MG63 (cell line): ENCODE measurements around the gene DCAF5. TPM values are rescaled to one million over a fixed set of nuclear protein-coding genes. Genes with fewer than 3 reads are reported as not detected.

Experiments used
- DNase-seq: peaks from one replicate; pipeline ENCODE4 v3.0.0-alpha.2; 2020
- H3K27me3 ChIP-seq: fragments of 250-450 bp; sonication (Bioruptor Pico); 2 replicates; pipeline ENCODE4 v1.5.1; 2020; ENCODE audit warnings: mild to moderate bottlenecking, moderate library complexity
- H3K36me3 ChIP-seq: fragments of 250-450 bp; sonication (Bioruptor Pico); 2 replicates; pipeline ENCODE4 v1.5.1; 2020; ENCODE audit warnings: mild to moderate bottlenecking, moderate library complexity
- H3K4me3 ChIP-seq: fragments of 250-450 bp; sonication (Bioruptor Pico); 2 replicates; pipeline ENCODE4 v1.5.1; 2020; ENCODE audit warnings: mild to moderate bottlenecking, moderate library complexity
- H3K9me3 ChIP-seq: fragments of 250-450 bp; sonication (Bioruptor Pico); 2 replicates; pipeline ENCODE4 v1.5.1; 2020; ENCODE audit warnings: mild to moderate bottlenecking, moderate library complexity
- total RNA-seq: library from RNA; depleted of rRNA; stranded (reverse); fragments of >200 nt; shearing (Covaris generic); gene quantifications from 2 replicates; pipeline ENCODE4 v1.2.3, GENCODE V29; 2014; ENCODE audit warnings: low replicate concordance; rRNA removed

The DCAF5 gene
- total RNA-seq, 1 experiment from 2014 or later: 7.6 TPM

- peak; percentile 68 for DNase-seq
- no peak overlapping the region for H3K4me3 ChIP-seq
- no peaks in the 10 kb centered on the region for H3K36me3 ChIP-seq
- H3K27me3 ChIP-seq: no peaks in the 10 kb centered on the region
- H3K9me3 ChIP-seq: no peaks in the 10 kb centered on the region
Observed at GRCh38 chr14:69013943-69014782, 138.8 kb downstream of the DCAF5 start.

DNA sequence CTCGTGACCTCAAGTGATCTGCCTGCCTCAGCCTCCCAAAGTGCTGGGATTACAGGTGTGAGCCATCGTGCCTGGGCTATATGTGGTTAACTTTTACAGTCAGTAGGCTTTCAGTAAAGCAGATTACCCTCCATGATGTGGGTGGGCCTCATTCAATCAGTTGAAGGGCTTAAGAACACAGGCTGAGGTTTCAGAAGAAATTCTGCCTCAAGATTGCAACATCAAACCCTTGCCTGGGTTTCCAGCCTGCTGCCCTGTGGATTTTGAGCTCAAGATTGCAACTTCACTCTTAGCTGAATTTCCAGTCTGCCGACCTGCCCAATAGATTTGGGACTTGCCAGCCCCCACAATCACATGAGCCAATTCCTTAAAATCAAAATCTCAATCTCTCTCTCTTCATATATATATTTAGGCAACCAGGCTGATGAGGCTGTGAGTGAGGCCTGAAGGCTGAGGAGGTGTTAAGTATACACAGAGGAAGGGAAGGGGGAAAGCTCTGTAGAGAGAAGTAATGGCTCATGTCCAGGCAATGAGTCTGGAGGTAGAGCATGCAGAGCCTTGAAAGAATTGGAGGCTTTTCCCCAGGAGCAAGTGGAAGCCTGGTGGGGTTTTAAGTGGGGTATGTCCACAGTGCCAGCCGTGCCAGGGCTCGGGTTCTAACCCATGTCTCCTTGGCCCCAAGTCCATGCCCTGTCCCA lies 140.5 kb downstream of the DCAF5 start:
- H3K9me3 ChIP-seq: no peaks in the 10 kb centered on the region
- no peaks in the 10 kb centered on the region for H3K36me3 ChIP-seq
- DNase-seq: no peak
- H3K27me3 ChIP-seq: no peaks in the 10 kb centered on the region
- H3K4me3 ChIP-seq: no peak overlapping the region

- H3K4me3 ChIP-seq: no peak overlapping the region
- H3K27me3 ChIP-seq: no peaks in the 10 kb centered on the region
- H3K36me3 ChIP-seq: no peaks in the 10 kb centered on the region
- DNase-seq: no peak
- H3K9me3 ChIP-seq: no peaks in the 10 kb centered on the region
Observed at GRCh38 chr14:69010648-69011047, 142.3 kb downstream of the DCAF5 start.

- Histone ChIP-seq H3K36me3 (no peaks in the 10 kb centered on the region), H3K4me3 (no peak overlapping the region), H3K27me3 (no peaks in the 10 kb centered on the region), H3K9me3 (no peaks in the 10 kb centered on the region)
- DNase-seq: no peak
Observed at GRCh38 chr14:69008421-69008884, 144.5 kb downstream of the DCAF5 start.

GRCh38 chr14:69006346-69006745 lies 146.6 kb downstream of the DCAF5 start:
- Histone ChIP-seq H3K36me3 (no peaks in the 10 kb centered on the region), H3K4me3 (no peak overlapping the region), H3K9me3 (no peaks in the 10 kb centered on the region), H3K27me3 (no peaks in the 10 kb centered on the region)
- DNase-seq: no peak

- DNase-seq: peak; percentile 85
- Histone ChIP-seq H3K9me3 (no peaks in the 10 kb centered on the region), H3K27me3 (no peaks in the 10 kb centered on the region), H3K4me3 (no peak overlapping the region), H3K36me3 (no peaks in the 10 kb centered on the region)
Observed at GRCh38 chr14:69005432-69006148, 147.3 kb downstream of the DCAF5 start.

- no peaks in the 10 kb centered on the region for H3K36me3 ChIP-seq
- no peaks in the 10 kb centered on the region for H3K27me3 ChIP-seq
- no peak for DNase-seq
- H3K9me3 ChIP-seq: no peaks in the 10 kb centered on the region
- no peak overlapping the region for H3K4me3 ChIP-seq
Observed at GRCh38 chr14:69004731-69005431, 148.0 kb downstream of the DCAF5 start.

DNA sequence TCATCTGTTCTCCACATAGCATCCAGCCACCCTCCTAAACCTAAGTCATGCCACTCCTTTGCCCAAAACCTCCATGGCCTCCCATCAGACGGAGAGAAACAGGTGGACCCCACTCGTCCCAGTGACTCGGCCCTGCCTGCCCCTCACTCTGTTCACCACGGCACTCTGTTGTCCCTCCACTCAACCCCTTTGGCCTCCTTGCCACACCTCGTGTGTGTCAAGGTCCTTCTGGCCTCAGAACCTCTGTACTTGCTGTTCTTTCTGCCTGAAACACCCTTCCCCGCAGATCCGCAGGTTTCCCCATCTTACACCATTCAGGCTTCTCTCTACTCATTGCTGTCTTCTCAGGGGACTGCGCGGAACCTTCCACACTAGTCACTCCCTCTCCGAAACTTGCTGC lies 149.3 kb downstream of the DCAF5 start:
- Histone ChIP-seq H3K36me3 (no peaks in the 10 kb centered on the region), H3K27me3 (no peaks in the 10 kb centered on the region), H3K4me3 (no peak overlapping the region), H3K9me3 (no peaks in the 10 kb centered on the region)
- no peak for DNase-seq

GRCh38 chr14:69002069-69002468 lies 150.8 kb downstream of the DCAF5 start:
- no peak for DNase-seq

GRCh38 chr14:69001375-69001774 lies 151.5 kb downstream of the DCAF5 start:
- H3K4me3 ChIP-seq: no peak overlapping the region
- DNase-seq: no peak
- no peaks in the 10 kb centered on the region for H3K27me3 ChIP-seq

More at GRCh38 chr14:69002069-69002468, 150.8 kb downstream of the DCAF5 start:
- Histone ChIP-seq H3K27me3 (no peaks in the 10 kb centered on the region), H3K36me3 (no peaks in the 10 kb centered on the region), H3K9me3 (no peaks in the 10 kb centered on the region), H3K4me3 (no peak overlapping the region)

More at GRCh38 chr14:69001375-69001774, 151.5 kb downstream of the DCAF5 start:
- Histone ChIP-seq H3K36me3 (no peaks in the 10 kb centered on the region), H3K9me3 (no peaks in the 10 kb centered on the region)

Other genes with a start within 250 kb of the DCAF5 start
- 61.9 and 80.5 TPM in 2 replicates for gene ACTN1, start 173.8 kb downstream of the DCAF5 start, total RNA-seq
- gene EXD2, start 38.4 kb upstream of the DCAF5 start, total RNA-seq: 8.0 and 11.4 TPM in 2 replicates
- gene GALNT16, start 107.0 kb upstream of the DCAF5 start, total RNA-seq: 3.8 and 8.6 TPM in 2 replicates
- 173 and 248 TPM in 2 replicates for gene ERH, start 245.2 kb upstream of the DCAF5 start, total RNA-seq
- 50.5 and 54.2 TPM in 2 replicates for gene SLC39A9, start 245.6 kb upstream of the DCAF5 start, total RNA-seq